GM18907 (cell line): ENCODE results near the gene LRRC36.
A peak's percentile ranks its signal among the peaks of the same experiment; 100 is the strongest.
"Not testable (repeated sequence)": the region's sequence is repeated elsewhere in the genome, so short reads cannot be mapped to it uniquely, and the experiment has no call there.

ENCODE experiments used
- ATAC-seq: cut with Tn5 transposase; IDR thresholded peaks from one replicate; pipeline ENCODE4 v1.9.1; 2021; ENCODE audit warnings: mild to moderate bottlenecking, moderate library complexity; ENCODE audit not compliant: unreplicated experiment

LRRC36 gene

GRCh38 chr16:67399218-67399733 is 72.7 kb downstream of the LRRC36 start:
- no peak for ATAC-seq

DNA sequence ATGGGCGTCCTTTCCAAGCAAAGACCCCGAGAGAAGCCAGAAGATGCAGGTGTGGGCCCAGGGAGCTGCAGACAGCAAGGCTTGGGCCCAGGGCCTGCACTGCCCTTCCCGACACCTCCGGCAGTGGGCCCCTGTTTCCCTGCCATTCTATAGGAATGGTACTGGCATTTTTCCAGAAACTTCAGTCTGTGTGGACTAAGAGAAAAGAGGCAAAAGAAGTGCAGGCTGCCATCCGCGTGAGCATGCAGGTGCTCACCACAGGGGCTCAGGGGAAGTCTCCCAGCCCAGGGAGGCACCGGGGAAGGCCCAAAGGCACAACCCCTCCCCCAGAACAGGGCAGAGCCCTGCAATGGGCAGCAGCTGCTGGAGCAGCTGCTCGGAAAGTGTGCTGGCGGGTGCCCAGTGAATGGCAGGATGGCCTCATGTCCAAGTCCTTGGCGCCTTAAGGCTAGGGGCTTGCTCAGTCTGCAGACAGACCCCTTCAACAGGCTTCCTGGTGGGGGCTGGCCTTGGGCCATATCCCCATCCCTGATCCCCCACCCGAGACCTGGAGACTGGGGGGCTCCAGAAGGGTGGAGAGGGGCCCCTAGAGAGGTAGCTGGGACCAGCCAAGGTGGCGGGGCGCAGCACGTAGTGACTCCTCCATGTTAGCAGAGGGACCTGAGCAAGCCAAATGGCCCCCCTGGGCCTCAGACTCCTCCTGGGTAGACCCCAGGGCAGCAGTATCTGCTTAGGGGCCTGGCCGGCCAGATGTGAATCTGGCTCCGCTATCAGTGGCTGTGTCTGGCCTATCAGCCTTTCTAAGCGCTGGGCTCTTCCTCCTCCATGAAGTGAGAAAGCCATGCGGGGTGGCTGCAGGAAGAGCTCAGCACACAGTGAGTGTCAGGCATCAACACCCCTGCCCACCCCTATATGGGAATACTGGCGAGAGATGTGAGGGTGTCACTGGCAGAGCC is 73.4 kb downstream of the LRRC36 start:
- ATAC-seq = no peak

GRCh38 chr16:67400901-67401300 is 74.3 kb downstream of the LRRC36 start:
- no peak for ATAC-seq

- ATAC-seq = no peak
Observed at GRCh38 chr16:67403976-67404555, 77.5 kb downstream of the LRRC36 start.

- ATAC-seq = no peak
Observed at GRCh38 chr16:67404740-67405226, 78.2 kb downstream of the LRRC36 start.

- no peak for ATAC-seq
Observed at GRCh38 chr16:67405336-67405735, 78.7 kb downstream of the LRRC36 start.

DNA sequence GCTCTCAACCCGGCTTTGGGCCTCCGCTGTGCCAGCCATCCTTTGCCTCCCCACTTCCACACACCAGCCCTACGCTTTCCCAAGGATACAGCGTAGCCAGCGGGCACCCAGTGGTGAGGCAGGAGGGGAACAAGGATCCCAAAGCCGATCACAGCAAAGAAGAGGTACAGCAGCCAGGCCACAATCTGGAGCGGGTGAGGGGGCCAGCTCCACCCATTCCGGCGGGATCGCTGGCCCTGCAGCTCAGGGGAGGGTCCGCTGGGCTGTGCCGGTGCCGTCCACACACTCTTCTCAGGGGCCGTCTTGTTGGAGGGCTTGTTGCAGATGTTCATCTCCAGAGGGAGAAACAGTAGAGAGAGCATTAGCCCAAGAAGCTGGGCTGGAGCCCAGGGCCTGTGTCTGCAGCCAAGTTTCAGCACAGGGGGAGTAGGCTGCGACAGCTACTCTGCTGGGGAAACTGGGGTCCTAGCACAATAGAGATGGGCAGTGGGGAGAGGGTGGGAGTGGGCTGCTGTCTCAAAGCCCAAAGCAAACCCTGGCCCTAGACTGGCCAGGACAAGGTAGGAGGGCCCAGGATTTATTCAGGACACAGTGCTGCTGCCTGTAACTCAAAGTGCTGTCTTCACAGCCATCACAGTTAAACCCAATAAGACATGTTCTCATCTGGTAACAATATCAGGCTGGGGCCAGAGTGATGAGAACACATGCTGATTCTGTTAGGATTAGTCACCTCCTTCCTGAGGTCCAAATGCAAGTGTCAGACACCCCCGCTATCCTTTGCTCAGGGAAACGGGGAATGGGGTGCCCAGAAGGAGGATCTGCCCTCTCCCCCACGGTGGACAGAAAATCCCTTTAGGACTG is 79.7 kb downstream of the LRRC36 start:
- ATAC-seq = no peak

DNA sequence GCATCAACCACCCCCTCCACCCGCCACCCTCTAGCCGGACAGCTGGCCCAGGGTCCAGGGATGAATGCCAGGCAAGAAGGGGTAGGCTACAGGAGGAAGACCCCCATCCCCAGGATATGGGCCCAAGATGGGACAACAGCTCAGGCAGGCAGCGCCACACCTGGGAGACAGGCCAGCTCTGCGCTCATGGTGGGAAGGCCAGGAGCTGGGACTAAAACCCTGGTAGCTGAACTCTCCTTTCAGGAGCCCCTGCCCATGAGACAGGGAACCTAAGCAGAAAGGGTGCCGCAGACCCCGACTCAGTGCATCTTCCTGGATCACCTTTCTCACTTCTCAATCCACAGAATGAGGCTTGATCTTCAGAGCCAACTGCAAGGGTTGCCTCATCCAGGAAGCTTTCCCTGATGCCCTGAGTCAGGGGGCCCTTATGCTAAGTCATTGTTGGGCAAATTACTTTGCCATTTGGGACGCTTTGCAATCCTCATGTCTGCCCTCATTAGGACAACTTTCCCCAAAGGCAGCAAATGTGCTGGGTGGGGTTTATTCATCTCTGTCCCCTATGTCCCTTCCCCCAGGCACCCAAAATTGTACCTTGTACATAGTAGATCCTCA is 80.7 kb downstream of the LRRC36 start:
- no peak for ATAC-seq

DNA sequence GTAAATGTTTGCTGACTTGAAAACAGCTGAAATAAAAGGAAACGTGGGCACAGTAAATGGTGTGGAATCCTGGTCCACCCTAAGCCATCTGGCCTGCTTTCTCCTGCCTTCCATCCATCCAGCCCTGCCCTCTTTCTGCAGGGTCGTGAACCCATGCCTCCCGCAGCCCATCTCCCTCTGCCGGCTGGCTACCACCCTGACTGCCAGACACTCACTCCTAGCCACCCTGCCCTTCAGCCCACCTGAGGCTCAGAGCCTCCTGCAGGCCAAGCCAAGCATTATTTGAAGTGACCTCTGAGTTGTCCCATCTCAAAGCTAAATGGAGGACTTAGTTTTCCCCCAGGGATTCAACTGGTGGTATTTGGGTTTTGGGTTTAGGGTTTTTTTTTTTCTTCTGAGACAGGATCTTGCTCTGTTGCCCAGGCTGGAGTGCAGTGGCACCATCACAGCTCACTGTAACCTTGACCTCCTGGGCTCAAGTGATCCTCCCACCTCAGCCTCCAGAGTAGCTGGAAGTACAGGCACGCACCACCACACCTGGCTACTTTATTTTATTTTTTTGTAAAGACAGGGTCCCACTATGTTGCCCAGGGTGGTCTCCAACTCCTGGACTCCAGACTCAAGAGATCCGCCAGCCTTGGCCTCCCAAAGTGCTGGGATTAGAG is 81.3 kb downstream of the LRRC36 start:
- no peak for ATAC-seq

DNA sequence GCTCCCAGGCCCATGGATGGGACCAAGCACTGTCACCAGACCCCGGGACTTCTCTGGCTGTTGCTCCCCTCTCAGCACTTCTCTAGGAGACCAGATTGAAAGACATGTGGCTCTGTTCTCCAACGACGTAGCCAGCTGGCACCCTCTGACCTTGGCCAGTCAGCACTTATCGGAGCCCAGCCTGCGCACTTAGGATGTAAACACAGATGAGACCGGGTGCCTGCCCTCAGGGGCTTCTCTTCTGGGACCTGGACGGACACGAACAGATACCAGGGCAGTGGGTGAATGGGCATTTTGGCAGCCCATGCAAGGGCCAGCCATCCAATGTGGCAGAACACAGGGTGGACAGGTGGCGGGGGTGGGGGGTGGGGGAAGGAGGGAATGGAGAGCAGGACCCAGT is 83.0 kb downstream of the LRRC36 start:
- no peak for ATAC-seq

GRCh38 chr16:67411339-67411738 is 84.7 kb downstream of the LRRC36 start:
- ATAC-seq = no peak

GRCh38 chr16:67412294-67412693 is 85.7 kb downstream of the LRRC36 start:
- no peak for ATAC-seq

DNA sequence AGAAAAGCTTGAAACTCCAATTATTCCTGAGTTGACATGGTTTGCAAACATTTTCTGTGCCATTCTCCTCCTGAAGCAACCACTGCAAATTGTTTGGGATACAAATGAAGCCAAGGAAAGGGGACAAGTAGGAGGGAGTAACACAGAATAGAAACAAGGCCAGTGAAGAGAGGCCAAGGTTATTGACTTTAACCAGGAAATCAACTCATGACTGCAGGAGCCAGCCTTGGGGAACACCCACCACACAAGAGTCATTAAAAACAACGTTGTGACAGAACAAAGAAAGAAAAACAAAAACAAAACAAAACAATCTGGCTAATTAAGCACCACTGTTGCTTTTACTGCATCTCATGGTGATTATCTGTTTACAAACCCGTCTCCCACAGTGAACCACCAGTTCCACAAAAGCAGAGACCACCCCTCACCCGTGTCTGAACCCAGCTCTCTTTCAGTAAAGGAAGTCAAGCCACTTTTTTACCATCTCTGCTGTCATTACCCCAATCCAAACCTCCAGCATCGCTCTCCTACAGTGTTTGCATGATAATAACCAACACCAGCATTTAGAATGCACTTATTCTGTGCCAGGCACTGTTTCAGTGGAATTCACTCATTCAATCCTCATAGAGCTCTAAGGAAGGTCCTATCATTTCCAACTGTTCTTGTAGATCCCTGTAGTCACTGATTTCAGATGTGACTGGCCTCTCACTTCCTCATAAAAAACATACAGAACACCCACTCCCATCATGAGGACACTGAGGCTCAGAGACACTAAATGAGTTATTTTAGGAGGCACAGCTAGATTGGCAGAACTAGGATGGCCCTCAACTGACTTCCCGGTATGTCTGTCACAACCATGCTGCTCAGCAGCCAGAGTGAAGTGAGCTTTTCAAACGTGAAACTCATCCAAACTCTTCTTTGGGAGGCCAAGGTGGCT is 87.6 kb downstream of the LRRC36 start:
- ATAC-seq = no peak

GRCh38 chr16:67415421-67415820 is 88.8 kb downstream of the LRRC36 start:
- not testable (repeated sequence) for ATAC-seq

- peak; percentile 63 for ATAC-seq
Observed at GRCh38 chr16:67415872-67416793, 89.5 kb downstream of the LRRC36 start, which contains the start of gene ZDHHC1. Gene ZDHHC1 (minus strand): TSS chr16:67416477. CDS start chr16:67407775, 8,702 bp downstream.

GRCh38 chr16:67417333-67418061 is 90.9 kb downstream of the LRRC36 start:
- ATAC-seq = no peak

DNA sequence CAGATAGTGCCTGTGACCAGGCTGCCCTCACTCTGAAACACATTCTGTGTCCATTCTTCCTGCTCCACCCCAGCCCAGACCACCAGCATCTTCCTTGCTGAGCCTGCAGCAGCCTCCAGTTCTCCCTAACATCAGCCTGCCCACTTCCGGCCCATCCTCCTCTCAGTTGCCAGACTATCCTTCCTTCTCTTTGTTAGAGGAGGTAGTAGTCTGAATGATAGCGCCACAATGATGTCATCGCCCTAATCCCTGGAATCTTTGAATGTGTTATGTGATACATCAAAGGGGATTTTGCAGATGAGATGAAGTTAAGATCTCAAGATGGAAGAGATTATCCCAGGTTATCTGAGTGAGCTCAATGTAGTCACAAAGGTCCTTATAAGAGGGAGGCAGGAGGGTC is 92.9 kb downstream of the LRRC36 start:
- no peak for ATAC-seq
